GM21528 (cell line): ENCODE results near the gene GRIK4.

Experiments
- ATAC-seq: cut with Tn5 transposase; IDR thresholded peaks from one replicate; pipeline ENCODE4 v1.9.1; 2021; ENCODE audit warnings: mild to moderate bottlenecking, moderate library complexity; ENCODE audit not compliant: unreplicated experiment, low FRiP score

Gene GRIK4

GRCh38 chr11:120505801-120506425, 5.6 kb upstream of the GRIK4 start:
- no peak for ATAC-seq

GRCh38 chr11:120509346-120510053, 2.0 kb upstream of the GRIK4 start:
- ATAC-seq, result no peak

GRCh38 chr11:120510406-120511115, 987 bp upstream of the GRIK4 start:
- no peak for ATAC-seq

- no peak for ATAC-seq
These were observed 531 bp downstream of the GRIK4 start for GRCh38 chr11:120511820-120512738.

- no peak for ATAC-seq
These were observed 1.3 kb downstream of the GRIK4 start for GRCh38 chr11:120512739-120513435.

GRCh38 chr11:120513436-120514315, 2.1 kb downstream of the GRIK4 start:
- ATAC-seq, result no peak

GRCh38 chr11:120514541-120515121, 3.1 kb downstream of the GRIK4 start:
- ATAC-seq, result no peak

GRCh38 chr11:120515186-120515723, 3.7 kb downstream of the GRIK4 start:
- ATAC-seq, result no peak

- ATAC-seq, result no peak
These were observed 5.2 kb downstream of the GRIK4 start for GRCh38 chr11:120516461-120517389.

- ATAC-seq, result no peak
These were observed 5.8 kb downstream of the GRIK4 start for GRCh38 chr11:120517390-120517761.

- no peak for ATAC-seq
These were observed 6.3 kb downstream of the GRIK4 start for GRCh38 chr11:120517801-120518291.

- ATAC-seq, result no peak
These were observed 6.8 kb downstream of the GRIK4 start for GRCh38 chr11:120518356-120518755.

- ATAC-seq, result no peak
These were observed 7.9 kb downstream of the GRIK4 start for GRCh38 chr11:120519474-120519873.

- no peak for ATAC-seq
These were observed 8.7 kb downstream of the GRIK4 start for GRCh38 chr11:120520091-120520822.

- ATAC-seq, result no peak
These were observed 9.6 kb downstream of the GRIK4 start for GRCh38 chr11:120521176-120521575.

GRCh38 chr11:120522021-120522420, 10.5 kb downstream of the GRIK4 start:
- ATAC-seq, result no peak

GRCh38 chr11:120522736-120523135, 11.2 kb downstream of the GRIK4 start:
- no peak for ATAC-seq
